Progenitor cell of endocrine pancreas (in vitro differentiated cells): ENCODE measurements around the gene RAD51B. TPM values are rescaled to one million over a fixed set of nuclear protein-coding genes. Genes with fewer than 3 reads are reported as not detected.

Experiments
- DNase-seq: peaks from one replicate; pipeline ENCODE4 v3.0.0; 2021; ENCODE audit warnings: low spot score; ENCODE audit not compliant: unreplicated experiment
- H3K27ac Mint-ChIP-seq: 2 replicates; pipeline ENCODE4 v1.8.0; 2021; ENCODE audit warnings: mild to moderate bottlenecking, moderate library complexity, mixed read lengths
- H3K27me3 Mint-ChIP-seq: 2 replicates; pipeline ENCODE4 v1.8.0; 2021; ENCODE audit warnings: mixed read lengths
- H3K36me3 Mint-ChIP-seq: 2 replicates; pipeline ENCODE4 v1.8.0; 2022; ENCODE audit warnings: mixed read lengths; ENCODE audit not compliant: insufficient read depth
- H3K4me1 Mint-ChIP-seq: 2 replicates; pipeline ENCODE4 v1.8.0; 2021; ENCODE audit warnings: low read depth, mixed read lengths
- H3K4me3 Mint-ChIP-seq: 2 replicates; pipeline ENCODE4 v1.8.0; 2021; ENCODE audit warnings: low read depth, mild to moderate bottlenecking, moderate library complexity, mixed read lengths
- H3K9me3 Mint-ChIP-seq: 2 replicates; pipeline ENCODE4 v1.8.0; 2021; ENCODE audit warnings: low read depth, mixed read lengths
- CTCF ChIP-seq: fragments of 200-600 bp; sonication (generic); IDR thresholded peaks from one replicate; pipeline ENCODE4 v1.5.0; 2021; ENCODE audit warnings: antibody characterized with exemption, mild to moderate bottlenecking; ENCODE audit not compliant: unreplicated experiment
- total RNA-seq: library from RNA; stranded (reverse); gene quantifications from 2 replicates; pipeline ENCODE4 v1.2.1, GENCODE V29; 2021

RAD51B gene
- total RNA-seq, 1 donor from 2014 or later = 24.7 TPM

- no peak overlapping the region for H3K27ac Mint-ChIP-seq
- TF ChIP-seq CTCF = no peak
- H3K4me3 Mint-ChIP-seq = no peak overlapping the region
- DNase-seq = no peak
- H3K9me3 Mint-ChIP-seq = peaks cover 41% of the 10 kb centered on the region
- peaks cover 32% of the 10 kb centered on the region for H3K36me3 Mint-ChIP-seq
- peaks cover 14% of the 10 kb centered on the region for H3K4me1 Mint-ChIP-seq
- H3K27me3 Mint-ChIP-seq = no peaks in the 10 kb centered on the region
These were observed 328.7 kb downstream of the RAD51B start for GRCh38 chr14:68148276-68148675.

GRCh38 chr14:68148763-68149162 is 329.2 kb downstream of the RAD51B start:
- no peak for DNase-seq
- no peak overlapping the region for H3K4me3 Mint-ChIP-seq
- no peak for TF ChIP-seq CTCF
- H3K36me3 Mint-ChIP-seq = peaks cover 35% of the 10 kb centered on the region
- peaks cover 12% of the 10 kb centered on the region for H3K4me1 Mint-ChIP-seq
- no peak overlapping the region for H3K27ac Mint-ChIP-seq
- no peaks in the 10 kb centered on the region for H3K27me3 Mint-ChIP-seq
- peaks cover 44% of the 10 kb centered on the region for H3K9me3 Mint-ChIP-seq

GRCh38 chr14:68153275-68153674 is 333.7 kb downstream of the RAD51B start:
- Mint-ChIP-seq H3K4me3 (no peak overlapping the region), H3K36me3 (peaks cover 39% of the 10 kb centered on the region), H3K27me3 (no peaks in the 10 kb centered on the region), H3K9me3 (peaks cover 50% of the 10 kb centered on the region), H3K27ac (no peak overlapping the region), H3K4me1 (peaks cover 5% of the 10 kb centered on the region)
- TF ChIP-seq CTCF = no peak
- DNase-seq = no peak

GRCh38 chr14:68154275-68154674 is 334.7 kb downstream of the RAD51B start:
- H3K36me3 Mint-ChIP-seq = peaks cover 36% of the 10 kb centered on the region
- no peak overlapping the region for H3K27ac Mint-ChIP-seq
- peaks cover 5% of the 10 kb centered on the region for H3K4me1 Mint-ChIP-seq
- no peak for DNase-seq
- H3K4me3 Mint-ChIP-seq = no peak overlapping the region
- no peak for TF ChIP-seq CTCF
- peaks cover 40% of the 10 kb centered on the region for H3K9me3 Mint-ChIP-seq
- no peaks in the 10 kb centered on the region for H3K27me3 Mint-ChIP-seq

- H3K36me3 Mint-ChIP-seq = peaks cover 19% of the 10 kb centered on the region
These were observed 338.4 kb downstream of the RAD51B start for GRCh38 chr14:68157971-68158371.

More at GRCh38 chr14:68157971-68158371, 338.4 kb downstream of the RAD51B start:
- Mint-ChIP-seq H3K9me3 (peaks cover 15% of the 10 kb centered on the region), H3K4me3 (no peak overlapping the region), H3K27ac (no peak overlapping the region), H3K27me3 (no peaks in the 10 kb centered on the region), H3K4me1 (peaks cover 14% of the 10 kb centered on the region)
- no peak for DNase-seq
- no peak for TF ChIP-seq CTCF
